Measurements from ENCODE around the gene WAC.

DNA sequence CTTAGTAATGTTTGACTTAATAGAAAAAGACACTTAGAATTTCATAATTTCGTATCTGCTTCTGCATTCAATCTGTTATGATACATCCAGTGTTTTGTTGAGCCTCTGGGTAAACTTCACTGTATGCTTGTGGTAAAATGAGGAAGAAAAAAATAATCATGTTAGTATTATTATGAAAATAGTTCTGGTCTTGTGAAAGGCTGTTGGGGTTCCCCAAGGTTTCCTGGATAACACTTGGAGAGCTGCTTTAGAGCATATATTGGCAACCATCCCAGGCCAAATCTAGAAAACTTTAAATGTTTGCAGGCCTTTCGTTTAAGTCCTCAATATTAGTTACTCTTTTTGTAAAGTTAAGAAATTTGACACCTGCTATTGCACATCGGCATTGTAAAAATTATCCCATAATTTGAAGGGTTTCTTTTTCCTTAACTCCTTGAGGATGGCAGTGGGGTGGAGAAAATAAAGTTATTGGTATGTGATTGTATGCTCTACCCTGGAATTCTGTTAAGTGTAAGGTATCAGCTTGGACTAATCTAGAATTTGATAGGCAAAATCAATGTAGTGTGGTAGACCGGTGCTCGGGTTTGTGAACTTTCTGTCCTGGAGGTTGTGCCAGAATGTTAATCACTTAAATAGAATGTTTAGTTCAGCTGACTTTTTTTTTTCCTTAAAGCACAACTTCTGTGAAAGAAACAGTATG lies 54.5 kb downstream of the WAC start:
- TF ChIP-seq EP300 (IDR thresholded peaks at IDR 0.05) (no peak), POLR2A (IDR thresholded peaks at IDR 0.05) (no peak)
